Measurements from ENCODE around the gene TRIML2. TPM values are rescaled to one million over a fixed set of nuclear protein-coding genes. Genes with fewer than 3 reads are reported as not detected.

TRIML2 gene, protein sequence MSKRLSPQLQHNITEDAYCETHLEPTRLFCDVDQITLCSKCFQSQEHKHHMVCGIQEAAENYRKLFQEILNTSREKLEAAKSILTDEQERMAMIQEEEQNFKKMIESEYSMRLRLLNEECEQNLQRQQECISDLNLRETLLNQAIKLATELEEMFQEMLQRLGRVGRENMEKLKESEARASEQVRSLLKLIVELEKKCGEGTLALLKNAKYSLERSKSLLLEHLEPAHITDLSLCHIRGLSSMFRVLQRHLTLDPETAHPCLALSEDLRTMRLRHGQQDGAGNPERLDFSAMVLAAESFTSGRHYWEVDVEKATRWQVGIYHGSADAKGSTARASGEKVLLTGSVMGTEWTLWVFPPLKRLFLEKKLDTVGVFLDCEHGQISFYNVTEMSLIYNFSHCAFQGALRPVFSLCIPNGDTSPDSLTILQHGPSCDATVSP
- total RNA-seq: not detected

DNA sequence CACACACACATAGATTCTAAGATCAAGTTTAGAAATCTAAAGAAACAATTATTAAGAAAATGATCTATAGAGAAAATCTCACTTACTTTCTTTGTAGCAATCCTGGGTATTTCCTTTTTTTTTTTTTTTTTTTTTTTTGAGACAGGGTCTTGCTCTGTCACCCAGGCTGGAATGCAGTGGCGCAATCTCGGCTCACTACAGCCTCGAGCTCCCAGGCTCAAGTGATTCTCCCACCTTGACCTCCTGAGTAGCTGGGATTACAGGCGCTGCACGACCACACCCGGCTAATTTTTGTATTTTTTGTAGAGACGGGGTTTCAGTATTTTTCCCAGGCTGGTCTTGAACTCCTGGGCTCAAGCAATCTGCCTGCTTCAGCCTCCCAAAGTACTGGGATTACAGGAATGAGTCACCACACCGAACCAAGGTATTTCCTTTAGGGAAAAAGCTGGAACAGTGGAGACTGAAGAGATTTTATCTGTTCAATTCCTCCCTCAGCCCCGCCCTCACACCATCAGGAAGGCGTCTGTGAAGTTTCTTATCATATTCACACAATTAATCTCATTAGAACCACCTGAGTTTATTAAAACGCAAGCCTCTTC, at the start of gene TRIML2:
Gene TRIML2, minus strand, starts transcription at position 447 of the 599 bp plus-strand sequence. CDS start 4,235 bp downstream, outside the sequence.
- TF ChIP-seq POLR2AphosphoS5 (IDR thresholded peaks at IDR 0.05; ENCODE audit: insufficient read depth in 1 of 2, low read depth in 1 of 2) (no peak), POLR2A (IDR thresholded peaks at IDR 0.05) (no peak)
- TF ChIP-seq, protein P1, sequence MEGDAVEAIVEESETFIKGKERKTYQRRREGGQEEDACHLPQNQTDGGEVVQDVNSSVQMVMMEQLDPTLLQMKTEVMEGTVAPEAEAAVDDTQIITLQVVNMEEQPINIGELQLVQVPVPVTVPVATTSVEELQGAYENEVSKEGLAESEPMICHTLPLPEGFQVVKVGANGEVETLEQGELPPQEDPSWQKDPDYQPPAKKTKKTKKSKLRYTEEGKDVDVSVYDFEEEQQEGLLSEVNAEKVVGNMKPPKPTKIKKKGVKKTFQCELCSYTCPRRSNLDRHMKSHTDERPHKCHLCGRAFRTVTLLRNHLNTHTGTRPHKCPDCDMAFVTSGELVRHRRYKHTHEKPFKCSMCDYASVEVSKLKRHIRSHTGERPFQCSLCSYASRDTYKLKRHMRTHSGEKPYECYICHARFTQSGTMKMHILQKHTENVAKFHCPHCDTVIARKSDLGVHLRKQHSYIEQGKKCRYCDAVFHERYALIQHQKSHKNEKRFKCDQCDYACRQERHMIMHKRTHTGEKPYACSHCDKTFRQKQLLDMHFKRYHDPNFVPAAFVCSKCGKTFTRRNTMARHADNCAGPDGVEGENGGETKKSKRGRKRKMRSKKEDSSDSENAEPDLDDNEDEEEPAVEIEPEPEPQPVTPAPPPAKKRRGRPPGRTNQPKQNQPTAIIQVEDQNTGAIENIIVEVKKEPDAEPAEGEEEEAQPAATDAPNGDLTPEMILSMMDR (IDR thresholded peaks at IDR 0.05): no peak
- DNase-seq (ENCODE audit: extremely low spot score in 2 of 2): no peak
- no peaks in the 10 kb centered on the region for H3K4me1 ChIP-seq
- H3K27ac ChIP-seq: no peak within 1 kb of the TSS
- intact Hi-C loops (cut with DNase I): no loop called here
- H3K9me3 ChIP-seq: no peaks in the 10 kb centered on the region
- H3K27me3 ChIP-seq: no peaks in the 10 kb centered on the region
- H3K36me3 ChIP-seq: no peaks in the 10 kb centered on the region
- no peak within 1 kb of the TSS for H3K4me3 ChIP-seq

DNA sequence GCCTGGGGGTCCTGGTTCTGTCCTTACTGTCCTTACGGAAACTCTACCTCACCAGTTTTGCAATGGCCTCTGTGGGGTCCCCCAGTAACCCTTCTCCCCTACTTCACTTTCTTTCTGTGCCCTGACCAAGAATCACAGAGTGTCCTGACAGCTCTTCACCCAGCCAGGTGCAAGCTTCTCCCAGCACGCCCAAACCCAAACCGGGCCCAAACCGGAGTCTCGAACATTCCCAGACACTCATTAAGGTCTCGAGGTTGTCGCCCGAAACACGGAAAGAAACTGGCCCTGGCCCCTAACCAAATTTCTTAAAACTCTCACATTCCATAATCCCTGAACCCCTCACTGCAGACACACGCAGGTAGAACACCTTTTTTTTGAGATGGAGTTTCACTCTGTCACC, 48.9 kb upstream of the TRIML2 start:
- no peak for TF ChIP-seq POLR2A (IDR thresholded peaks at IDR 0.05)
- TF ChIP-seq POLR2AphosphoS5 (IDR thresholded peaks at IDR 0.05; ENCODE audit: insufficient read depth in 1 of 2, low read depth in 1 of 2): no peak
- TF ChIP-seq, protein P1 (IDR thresholded peaks at IDR 0.05): no peak
- Histone ChIP-seq H3K4me1 (no peaks in the 10 kb centered on the region), H3K36me3 (no peaks in the 10 kb centered on the region), H3K27ac (no peak overlapping the region), H3K4me3 (no peak overlapping the region), H3K9me3 (no peaks in the 10 kb centered on the region), H3K27me3 (no peaks in the 10 kb centered on the region)
- no peak for DNase-seq (ENCODE audit: extremely low spot score in 2 of 2)
- intact Hi-C loops (cut with DNase I): no loop called here

DNA sequence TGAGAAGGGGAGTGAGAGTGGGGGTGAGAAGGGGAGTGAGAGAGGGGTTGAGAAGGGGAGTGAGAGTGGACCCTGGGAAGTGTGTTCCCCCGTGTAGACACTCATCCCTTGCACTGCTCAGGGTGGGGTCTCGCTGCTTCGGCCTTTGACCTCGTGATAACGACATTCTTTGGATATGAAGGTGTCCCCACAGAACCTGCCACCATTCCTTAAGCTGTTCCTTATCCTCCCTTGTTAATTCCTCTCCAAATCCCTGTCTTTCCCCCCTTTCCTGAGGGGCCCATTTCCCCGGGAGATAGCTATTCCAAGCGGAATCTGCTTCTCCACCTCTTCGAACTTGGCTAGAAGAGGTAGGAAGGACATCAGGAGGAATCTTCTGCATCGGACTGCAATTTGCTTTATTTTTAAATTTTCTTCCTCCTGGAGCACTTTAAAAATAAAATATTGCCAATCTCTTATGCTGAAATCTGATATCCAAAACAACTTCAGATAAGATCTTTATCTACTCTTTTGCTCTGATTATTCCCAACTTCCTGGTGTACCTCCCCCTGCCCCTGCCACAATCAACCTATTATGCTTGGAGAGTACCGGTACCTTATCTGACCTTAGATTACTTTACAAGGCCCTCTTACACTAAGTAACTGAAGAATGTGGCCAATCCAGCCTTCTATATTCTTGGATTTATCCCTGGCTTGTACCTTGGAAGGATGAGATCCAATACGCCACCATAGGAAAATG, 45.4 kb upstream of the TRIML2 start:
- intact Hi-C loops (cut with DNase I): no loop called here
- H3K27ac ChIP-seq: no peak overlapping the region
- TF ChIP-seq POLR2A (IDR thresholded peaks at IDR 0.05) (no peak), POLR2AphosphoS5 (IDR thresholded peaks at IDR 0.05; ENCODE audit: insufficient read depth in 1 of 2, low read depth in 1 of 2) (no peak)
- TF ChIP-seq, protein P1 (IDR thresholded peaks at IDR 0.05): no peak
- no peaks in the 10 kb centered on the region for H3K9me3 ChIP-seq
- DNase-seq (ENCODE audit: extremely low spot score in 2 of 2): no peak
- no peaks in the 10 kb centered on the region for H3K27me3 ChIP-seq
- H3K4me1 ChIP-seq: no peaks in the 10 kb centered on the region
- H3K4me3 ChIP-seq: no peak overlapping the region
- no peaks in the 10 kb centered on the region for H3K36me3 ChIP-seq

DNA sequence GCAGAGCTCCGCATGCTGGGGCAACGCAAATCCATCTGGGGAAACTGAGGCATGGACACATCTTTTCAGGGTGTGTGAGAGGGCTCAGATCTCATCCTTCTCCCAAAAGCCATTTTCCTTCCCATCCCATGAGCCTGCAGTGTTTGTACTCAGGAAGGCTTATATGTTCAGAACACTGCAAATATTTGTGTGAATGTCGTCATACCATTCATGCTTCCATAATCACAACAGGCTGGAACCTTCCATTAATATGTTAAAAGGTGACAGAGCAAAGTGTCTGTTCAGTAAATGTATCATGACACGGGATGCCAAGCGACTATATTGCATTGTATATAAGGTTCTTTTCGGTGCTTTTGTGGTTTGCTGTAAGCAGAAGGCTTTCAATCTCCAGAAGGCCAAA, 38.4 kb upstream of the TRIML2 start:
- no peaks in the 10 kb centered on the region for H3K27me3 ChIP-seq
- intact Hi-C loops (cut with DNase I): no loop called here
- H3K36me3 ChIP-seq: no peaks in the 10 kb centered on the region
- no peak overlapping the region for H3K27ac ChIP-seq
- H3K4me3 ChIP-seq: no peak overlapping the region
- TF ChIP-seq, protein P1 (IDR thresholded peaks at IDR 0.05): no peak
- TF ChIP-seq POLR2AphosphoS5 (IDR thresholded peaks at IDR 0.05; ENCODE audit: insufficient read depth in 1 of 2, low read depth in 1 of 2): no peak
- TF ChIP-seq POLR2A (IDR thresholded peaks at IDR 0.05): no peak
- DNase-seq (ENCODE audit: extremely low spot score in 2 of 2): no peak
- no peaks in the 10 kb centered on the region for H3K4me1 ChIP-seq
- no peaks in the 10 kb centered on the region for H3K9me3 ChIP-seq

Measured in vagina (tissue), 2 donors.